Cerebellar nuclear complex (tissue), 1 donor: ENCODE results near the gene CCT7.

Source experiments
- DNase-seq, 2 experiments: peaks; one replicate each; lab custom pipeline; 2025; lab: John Stamatoyannopoulos, UW

Gene CCT7

DNA sequence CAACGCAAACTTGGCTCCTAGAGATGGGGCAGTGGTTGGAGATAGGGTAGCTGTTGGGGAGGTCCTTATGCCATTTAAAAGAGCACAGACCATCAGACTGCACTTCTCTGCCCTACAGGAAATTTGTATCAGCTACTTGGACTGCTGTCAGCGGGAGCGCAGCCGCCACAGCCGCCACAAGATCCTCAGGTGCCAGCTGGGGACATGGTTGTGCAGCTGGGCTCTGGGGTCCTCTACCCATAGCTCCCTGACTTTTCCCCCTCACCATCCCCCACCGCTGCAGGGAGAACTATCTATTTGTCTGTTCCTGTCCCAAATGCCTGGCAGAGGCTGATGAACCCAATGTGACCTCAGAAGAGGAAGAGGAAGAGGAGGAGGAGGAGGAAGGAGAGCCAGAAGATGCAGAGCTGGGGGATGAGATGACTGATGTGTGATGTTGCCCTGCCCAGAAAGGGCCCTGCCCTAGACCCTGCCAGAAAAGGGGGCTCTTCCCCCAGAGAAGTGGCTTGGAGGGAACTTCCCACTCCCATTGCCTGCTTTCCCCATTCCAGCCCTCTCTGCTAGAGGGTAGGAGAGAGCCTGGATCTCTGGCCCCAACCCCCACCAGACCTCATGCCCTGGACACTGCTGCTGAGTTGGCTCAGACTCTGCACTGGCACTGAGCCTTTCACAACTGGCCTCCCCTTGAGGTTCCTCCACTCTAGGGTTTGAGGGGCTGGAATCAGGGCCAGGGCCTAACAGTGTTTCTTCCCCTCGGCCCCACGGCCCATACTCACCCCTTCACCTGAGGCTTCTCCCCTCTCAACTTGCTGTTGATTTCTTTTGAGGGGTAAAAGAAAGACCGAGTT, 8.4 kb upstream of the CCT7 start:
- DNase-seq, result no peak

DNA sequence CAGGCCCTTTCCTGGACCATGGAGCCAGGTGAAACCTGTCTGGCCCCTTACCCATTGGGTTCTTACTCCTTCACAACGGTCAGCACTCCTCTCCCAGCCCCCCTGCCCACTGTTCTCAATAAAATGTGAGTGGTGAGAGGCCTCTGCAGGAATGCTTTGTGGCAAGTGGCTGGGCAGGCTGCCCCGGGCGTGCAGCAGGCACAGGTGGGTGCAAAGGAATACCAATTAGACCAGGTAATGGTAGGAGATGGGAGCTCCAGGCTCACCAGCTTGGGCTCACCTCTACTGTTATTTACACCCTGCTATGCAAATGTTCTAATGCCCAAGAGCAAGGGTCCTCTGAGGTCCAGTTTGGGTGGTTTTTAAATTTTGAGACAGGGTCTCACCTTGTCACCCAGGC, 7.0 kb upstream of the CCT7 start:
- DNase-seq, result no peak

- no peak for DNase-seq
Measured at GRCh38 chr2:73228631-73229030, 5.5 kb upstream of the CCT7 start.

DNA sequence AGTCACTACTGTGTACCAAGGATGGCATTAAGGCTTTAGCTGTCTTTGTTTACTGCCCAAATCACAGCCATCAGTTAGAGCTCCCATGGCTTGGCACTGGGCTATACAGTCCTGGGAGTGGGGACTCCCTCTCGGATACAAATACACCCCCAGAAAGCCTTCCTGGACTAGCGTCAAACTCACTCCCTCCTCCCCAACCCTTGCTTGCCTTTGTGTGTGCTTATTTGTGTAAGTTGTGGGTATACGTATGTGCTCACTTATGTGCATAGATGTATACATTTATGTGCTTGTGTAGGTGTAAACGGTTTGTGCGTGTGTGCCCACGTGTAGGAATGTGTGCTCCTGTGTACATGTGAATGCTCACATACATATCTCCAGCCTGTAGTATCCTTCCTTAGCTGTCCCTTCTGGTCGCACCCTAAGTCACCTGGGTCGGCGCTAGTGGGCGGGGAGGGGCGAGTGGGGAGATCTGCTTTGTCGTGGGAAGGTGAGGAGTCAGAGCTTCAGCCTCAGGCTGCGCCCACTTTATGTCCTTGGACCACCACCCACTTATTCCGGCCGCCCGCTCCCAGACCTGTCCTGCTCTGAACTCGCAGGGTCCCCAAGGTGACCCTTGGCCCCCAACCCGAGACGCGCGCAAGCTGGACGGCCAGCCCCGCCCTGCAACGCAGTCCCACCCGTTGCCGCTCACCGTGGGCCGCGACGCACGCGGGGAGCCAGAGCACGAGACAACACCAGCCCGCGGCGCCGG, 1.5 kb upstream of the CCT7 start:
- DNase-seq, result no peak

GRCh38 chr2:73233154-73233931, 765 bp upstream of the CCT7 start, which contains the start of gene PRADC1:
Gene PRADC1 (minus strand): TSS chr2:73233239. CDS start chr2:73233160, 79 bp downstream.
- peak; percentile 87 to 98 for DNase-seq

- DNase-seq, result no peak
Measured at GRCh38 chr2:73235315-73236028, 1.4 kb downstream of the CCT7 start.

- DNase-seq, result no peak
Measured at GRCh38 chr2:73237168-73237567, 3.1 kb downstream of the CCT7 start.

- DNase-seq, result no peak
Measured at GRCh38 chr2:73238149-73238548, 4.0 kb downstream of the CCT7 start.

DNA sequence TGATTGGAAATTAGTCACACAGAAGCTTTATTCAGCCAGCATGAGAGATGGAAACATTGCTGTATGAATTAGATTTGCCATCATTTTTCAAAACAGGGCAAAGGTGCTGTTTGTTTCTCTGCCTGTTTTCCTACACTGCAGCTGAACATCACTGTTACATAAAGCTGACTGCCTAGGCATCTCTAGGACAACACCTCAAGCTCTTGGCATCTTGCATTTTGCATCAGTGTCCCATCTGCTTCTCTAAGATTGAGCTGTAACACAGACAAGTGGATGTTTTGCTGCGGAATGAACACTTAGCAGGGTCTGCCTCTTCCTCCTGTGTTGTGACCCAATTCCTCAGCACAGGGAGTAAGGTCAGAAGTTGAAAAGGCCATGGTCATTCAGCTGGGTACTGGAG, 4.9 kb downstream of the CCT7 start:
- DNase-seq, result peak in 1 of 2 experiments; percentile 9

DNA sequence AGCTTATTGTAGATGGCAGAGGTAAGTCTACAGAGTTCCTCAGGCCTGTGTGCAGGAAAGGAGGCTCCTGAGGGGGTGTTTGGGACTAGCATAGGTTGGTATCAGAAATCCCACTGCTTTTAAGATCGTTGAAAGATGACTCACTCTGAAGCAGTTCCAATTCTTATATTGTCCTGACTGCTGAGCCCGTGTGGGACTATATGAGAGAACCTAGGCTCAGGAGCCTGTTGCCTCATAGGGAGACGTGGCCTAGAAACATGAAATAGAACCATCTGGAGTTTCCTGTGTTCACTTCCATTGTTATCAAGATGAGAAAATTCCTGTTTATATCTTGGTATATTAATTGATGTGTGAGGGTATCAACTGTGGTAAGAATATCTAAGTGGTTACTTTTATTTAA, 5.7 kb downstream of the CCT7 start:
- no peak for DNase-seq

GRCh38 chr2:73243884-73244570, 9.9 kb downstream of the CCT7 start:
- peak in 1 of 2 experiments; percentile 24 for DNase-seq

DNA sequence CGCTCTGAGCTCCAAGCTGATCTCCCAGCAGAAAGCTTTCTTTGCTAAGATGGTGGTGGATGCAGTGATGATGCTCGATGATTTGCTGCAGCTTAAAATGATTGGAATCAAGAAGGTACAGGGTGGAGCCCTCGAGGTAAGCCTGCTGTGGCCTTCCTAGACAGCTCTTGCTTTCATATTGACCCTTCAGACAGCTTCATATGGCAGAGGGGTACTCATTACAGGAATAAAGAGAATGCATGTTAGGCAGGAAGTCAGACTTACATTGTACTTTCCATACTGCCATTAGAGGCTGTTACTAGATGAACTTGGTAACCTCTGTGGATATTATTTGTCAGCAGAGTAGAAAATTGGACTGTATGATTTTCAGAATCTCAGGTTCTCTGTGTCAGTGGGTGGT, 10.5 kb downstream of the CCT7 start:
- DNase-seq, result no peak

DNA sequence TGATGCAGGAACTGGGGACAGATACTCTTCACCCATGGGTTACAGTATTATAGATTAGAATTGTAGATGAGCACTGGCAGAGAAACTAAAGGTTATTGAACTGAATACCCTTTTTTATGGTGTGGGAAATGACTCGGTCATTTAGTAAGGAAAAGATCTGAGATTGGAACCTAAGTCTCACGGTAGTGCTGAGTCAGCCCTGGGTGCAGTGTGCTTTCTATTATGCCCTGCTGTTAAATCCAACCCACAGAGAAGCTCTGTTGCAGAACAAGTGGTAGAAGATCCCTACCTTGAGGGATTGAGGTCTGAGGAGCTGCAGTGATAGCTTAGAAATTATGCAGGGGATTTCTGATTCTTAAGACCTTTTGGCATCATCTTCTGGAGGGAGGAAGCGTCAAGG, 12.7 kb downstream of the CCT7 start:
- no peak for DNase-seq

DNA sequence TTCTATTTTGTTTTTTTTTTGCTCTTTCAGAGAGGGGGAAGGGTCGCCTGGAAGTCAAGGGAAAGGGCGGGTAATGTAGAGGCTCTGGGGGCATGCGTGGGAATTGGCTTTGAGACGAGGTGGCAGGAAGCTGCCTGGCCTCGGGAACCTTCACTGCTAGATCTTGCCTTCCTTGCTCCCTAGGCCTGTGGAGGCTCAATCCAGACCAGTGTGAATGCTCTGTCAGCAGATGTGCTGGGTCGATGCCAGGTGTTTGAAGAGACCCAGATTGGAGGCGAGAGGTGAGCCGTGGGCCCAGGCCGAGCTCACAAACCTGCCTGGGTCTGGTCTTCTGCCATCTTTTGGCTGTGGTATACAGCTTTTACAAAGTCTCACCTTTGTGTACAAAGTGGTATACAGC, 15.5 kb downstream of the CCT7 start:
- DNase-seq, result no peak

GRCh38 chr2:73250872-73251846, 17.1 kb downstream of the CCT7 start:
- no peak for DNase-seq

GRCh38 chr2:73252238-73253027, 18.3 kb downstream of the CCT7 start:
- no peak for DNase-seq

DNA sequence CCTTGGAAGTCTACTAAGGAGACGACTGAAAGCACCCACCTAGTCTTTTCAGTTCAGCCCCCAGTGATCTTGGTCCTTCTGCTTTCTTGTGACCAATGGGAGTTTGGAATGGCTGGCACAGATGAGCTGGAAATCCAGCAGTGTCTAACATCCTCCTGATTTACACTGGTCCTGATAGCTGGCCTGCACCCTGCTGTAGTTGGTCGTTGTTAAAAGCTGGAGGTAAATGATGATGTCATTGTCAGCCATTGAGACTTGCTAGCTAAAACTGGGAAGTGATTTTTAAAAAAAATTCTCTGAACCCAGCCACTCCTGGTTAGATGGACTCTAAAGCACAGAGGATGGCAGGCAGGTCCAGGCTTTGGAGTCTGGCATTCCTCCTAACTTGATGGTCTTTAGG, 19.3 kb downstream of the CCT7 start:
- DNase-seq, result no peak

GRCh38 chr2:73253901-73254300, 19.8 kb downstream of the CCT7 start:
- DNase-seq, result no peak

- DNase-seq, result no peak
Measured at GRCh38 chr2:73254343-73255006, 20.4 kb downstream of the CCT7 start.
